GM12864 (cell line): Measurements from ENCODE around the gene ZFP62.

ENCODE experiments used
- DNase-seq: peaks from one replicate; pipeline ENCODE4 v3.0.0-alpha.2; 2011; ENCODE audit warnings: low read depth
- H3K4me3 ChIP-seq: 2 replicates; pipeline ENCODE4 v1.5.1; 2011; ENCODE audit warnings: mild to moderate bottlenecking, low read depth, low read length, control low read depth
- TF ChIP-seq, protein P1 (sequence below): IDR thresholded peaks from 2 replicates; pipeline ENCODE4 v1.5.1; 2011; ENCODE audit warnings: low read depth, mild to moderate bottlenecking, moderate library complexity, low read length, control low read depth, inconsistent platforms; ENCODE audit errors: missing control alignments

Gene ZFP62

DNA sequence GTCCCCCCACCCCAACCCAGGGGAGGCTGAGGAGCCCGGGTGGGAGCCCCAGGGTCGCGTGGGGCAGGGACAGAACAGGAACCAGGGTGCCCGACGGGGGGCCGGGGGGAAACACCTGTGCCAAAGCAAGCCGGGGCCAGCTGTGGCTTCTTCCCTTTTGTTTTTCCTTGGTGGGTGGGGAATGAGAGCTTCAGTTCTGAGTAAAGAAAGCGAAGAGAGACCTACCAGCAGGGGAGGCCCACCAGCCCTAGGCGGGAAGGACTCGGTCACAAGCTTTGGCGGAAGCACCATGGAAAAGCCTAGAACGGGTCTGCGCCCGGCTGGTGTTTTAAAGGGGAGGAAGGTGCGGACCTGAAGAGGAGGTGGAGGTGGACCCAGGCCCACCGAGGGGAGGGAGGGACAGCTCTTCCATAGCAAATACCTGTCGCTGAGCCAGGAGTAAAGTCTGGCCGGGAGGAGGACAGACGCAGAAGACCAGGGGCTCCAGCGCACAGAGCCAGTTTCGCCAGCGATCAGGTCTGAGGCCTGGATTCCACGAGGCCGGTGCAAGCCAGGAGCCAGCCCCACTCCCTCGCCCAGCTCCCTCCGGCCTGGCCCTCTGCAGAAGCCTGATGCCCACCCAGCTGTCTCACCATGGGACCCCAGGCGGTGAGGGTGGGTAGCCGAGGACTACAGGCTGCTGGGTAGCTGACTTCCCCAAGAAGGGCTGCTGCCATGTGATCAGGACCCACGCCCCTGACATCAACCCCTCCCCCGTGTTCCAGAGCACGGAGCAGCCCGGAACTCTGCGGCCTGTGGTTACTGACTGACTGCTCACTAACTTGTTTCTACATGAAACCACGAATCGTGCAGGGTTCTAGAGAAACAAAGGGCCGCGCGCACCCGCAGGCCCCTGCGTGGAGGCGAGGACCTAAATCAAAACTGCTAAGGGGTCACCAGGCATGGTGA lies 57.6 kb downstream of the ZFP62 start:
- TF ChIP-seq, protein P1, sequence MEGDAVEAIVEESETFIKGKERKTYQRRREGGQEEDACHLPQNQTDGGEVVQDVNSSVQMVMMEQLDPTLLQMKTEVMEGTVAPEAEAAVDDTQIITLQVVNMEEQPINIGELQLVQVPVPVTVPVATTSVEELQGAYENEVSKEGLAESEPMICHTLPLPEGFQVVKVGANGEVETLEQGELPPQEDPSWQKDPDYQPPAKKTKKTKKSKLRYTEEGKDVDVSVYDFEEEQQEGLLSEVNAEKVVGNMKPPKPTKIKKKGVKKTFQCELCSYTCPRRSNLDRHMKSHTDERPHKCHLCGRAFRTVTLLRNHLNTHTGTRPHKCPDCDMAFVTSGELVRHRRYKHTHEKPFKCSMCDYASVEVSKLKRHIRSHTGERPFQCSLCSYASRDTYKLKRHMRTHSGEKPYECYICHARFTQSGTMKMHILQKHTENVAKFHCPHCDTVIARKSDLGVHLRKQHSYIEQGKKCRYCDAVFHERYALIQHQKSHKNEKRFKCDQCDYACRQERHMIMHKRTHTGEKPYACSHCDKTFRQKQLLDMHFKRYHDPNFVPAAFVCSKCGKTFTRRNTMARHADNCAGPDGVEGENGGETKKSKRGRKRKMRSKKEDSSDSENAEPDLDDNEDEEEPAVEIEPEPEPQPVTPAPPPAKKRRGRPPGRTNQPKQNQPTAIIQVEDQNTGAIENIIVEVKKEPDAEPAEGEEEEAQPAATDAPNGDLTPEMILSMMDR: peak; percentile 26
- peak overlapping the region; percentile 95 for H3K4me3 ChIP-seq
- DNase-seq: peak; percentile 87

DNA sequence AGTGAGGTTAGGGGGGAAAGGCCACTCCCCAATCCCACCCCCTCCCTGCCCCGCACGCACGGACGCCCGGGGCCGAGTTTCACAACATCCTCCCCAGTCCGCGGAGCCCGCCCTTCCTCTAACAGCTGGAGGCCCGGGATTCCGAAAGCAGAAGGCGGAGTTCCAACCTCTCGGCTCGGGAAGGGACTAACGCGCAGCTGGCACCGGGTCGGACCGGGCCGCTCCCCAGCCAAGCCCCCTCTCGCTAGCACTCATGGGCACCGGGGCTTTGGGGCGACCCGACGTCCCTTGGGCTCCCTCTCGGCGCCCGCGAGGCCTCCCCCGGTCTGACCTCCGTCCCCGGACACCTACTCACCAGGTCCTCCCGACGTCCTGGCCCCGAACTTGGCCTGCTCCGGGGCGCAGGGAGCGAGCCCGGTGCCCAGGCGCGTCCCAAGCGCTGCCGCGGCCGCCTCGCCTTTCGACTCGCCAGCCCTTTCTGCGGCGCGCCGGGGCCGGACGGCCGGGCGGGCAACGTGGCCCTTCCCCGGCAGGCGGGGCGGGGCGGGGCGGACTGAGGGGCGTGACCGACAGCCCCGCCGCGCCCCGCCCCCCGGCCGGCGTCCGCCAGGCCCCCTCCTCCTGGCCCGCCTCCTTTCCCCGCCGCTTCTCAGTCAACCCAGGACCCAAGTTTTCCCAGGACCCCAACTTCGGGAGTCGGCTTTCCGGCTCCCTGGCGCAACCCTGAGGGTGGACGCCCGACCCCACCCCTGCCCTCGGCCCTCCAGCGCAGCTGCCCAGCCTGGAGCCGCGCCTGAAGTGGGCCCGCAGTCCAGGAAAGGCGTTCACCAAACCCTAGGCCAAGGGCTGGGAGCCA lies 58.5 kb downstream of the ZFP62 start, which contains the start of gene MGAT1:
TSS of gene MGAT1 (minus strand) at position 482 of the 856 bp plus-strand sequence. CDS start 9,835 bp downstream, outside the sequence.
- no peak for DNase-seq
- TF ChIP-seq, protein P1: no peak
- H3K4me3 ChIP-seq: peak within 1 kb of the TSS; percentile 95

DNA sequence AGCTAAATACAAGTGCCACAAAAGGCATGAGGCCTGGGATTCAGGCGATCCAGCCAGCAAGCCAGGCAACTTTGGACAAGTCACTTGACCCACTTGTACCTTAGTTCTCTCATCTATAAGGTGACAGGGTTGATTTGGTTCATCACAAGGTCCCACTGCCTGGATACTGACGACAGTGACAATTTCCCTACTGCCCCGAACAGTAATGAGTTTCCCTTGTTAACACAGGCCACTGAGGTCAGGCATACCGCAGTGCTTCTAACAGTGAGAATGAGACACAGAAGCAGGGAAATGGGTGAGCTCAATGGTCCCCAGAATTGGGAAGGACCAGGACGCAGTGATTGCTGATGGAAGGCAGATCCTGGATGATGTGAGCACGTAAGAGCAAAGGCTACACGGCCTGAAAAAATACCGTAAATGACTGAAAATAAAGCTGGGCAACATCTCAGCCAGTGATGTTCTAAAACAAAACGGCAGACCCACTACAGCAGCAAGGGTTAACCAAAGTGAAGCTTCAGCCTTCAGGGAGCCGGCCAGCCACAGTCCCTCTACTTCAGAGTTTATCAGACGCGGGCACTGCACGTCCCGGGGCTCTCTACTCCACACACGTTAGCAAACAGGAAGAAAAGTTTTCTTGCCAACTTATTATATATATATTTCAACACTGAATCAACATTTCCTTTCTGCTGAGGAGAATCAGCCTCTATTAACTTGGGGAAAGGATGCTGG lies 59.3 kb downstream of the ZFP62 start:
- peak overlapping the region; percentile 95 for H3K4me3 ChIP-seq
- TF ChIP-seq, protein P1: no peak
- DNase-seq: no peak

DNA sequence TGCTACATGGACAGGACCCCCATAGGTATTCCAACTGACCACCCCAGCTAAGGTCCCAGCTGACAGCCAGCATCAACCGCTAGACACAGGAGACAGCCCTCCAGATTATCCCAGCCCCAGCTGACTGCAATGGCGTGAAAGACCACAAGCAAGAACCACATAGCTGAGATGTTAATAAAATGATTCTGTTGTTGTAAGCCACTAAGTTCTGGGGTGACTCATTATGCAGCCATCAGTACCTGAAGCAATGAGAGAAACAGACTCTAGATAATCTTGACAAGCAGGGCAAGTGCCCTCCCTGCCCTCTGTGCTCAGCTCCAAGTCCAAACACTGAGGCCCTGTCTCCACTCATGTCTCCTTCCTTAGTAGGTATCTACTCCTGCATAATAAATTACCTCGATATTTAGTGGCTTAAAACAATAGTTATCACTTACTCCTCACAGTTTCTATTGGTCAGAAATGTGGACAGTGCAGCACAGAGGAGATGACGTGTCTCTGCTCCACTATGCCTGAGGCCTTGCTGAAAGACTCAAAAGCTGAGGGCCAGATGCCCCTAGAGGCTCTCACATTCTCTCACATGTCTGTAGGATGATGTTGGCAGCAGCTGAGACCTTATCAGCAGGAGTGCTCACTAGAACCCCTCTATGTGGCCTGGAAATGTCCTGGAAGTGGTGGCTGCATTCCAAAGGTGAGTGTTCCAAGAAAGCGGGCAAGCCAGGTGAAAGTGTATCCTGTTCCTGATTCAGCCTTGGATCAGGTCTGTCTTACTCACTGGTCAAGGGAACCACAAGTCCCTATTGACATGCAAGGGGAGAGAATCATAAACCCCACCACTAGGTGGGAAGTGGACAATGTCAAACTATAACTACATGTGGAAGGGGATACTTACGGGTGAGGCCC lies 60.9 kb downstream of the ZFP62 start:
- TF ChIP-seq, protein P1: no peak
- no peak for DNase-seq
- H3K4me3 ChIP-seq: no peak overlapping the region

DNA sequence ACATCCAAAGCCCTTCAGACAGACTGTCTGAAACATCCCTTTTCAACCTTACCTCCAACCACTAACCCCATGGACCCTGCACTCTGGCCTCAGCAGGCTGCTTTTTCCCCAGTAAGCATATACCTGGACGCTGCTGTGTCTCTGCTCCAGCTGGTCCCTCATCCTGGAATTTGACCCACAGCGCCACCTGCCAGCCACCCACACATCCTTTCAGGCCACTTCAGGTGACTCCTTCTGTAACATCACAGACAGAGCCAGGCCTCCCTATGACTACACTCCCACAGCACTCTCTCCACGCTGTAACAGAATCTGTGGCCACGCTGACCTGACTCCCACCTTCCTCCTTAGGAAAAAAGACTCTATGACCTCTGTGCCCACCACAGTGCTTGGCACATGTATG lies 61.9 kb downstream of the ZFP62 start:
- H3K4me3 ChIP-seq: no peak overlapping the region
- DNase-seq: no peak
- TF ChIP-seq, protein P1: peak; percentile 33
